GM23248 (cell line): ENCODE data around the gene ZNF407.

Experiments used
- EZH2 ChIP-seq: fragments of 200-600 bp; sonication (generic); IDR thresholded peaks from 2 replicates; pipeline ENCODE4 v1.6.1; 2018; ENCODE audit warnings: antibody characterized with exemption, mild to moderate bottlenecking; ENCODE audit not compliant: insufficient read depth, poor library complexity, severe bottlenecking
- EZH2phosphoT487 ChIP-seq: fragments of 200-600 bp; sonication (generic); IDR thresholded peaks from 2 replicates; pipeline ENCODE4 v1.6.1; 2018; ENCODE audit warnings: antibody characterized with exemption, moderate library complexity, mild to moderate bottlenecking, low read depth; ENCODE audit not compliant: insufficient read depth

GRCh38 chr18:74790451-74790850, 192.8 kb downstream of the ZNF407 start:
- TF ChIP-seq EZH2phosphoT487 (no peak), EZH2 (no peak)
